NCI-H1092 (cell line): ENCODE results near the gene SPRYD4.
A peak's percentile ranks its signal among the peaks of the same experiment; 100 is the strongest.
"Not testable (repeated sequence)": the region's sequence is repeated elsewhere in the genome, so short reads cannot be mapped to it uniquely, and the experiment has no call there.

Experiments used
- DNase-seq: peaks from one replicate; lab custom pipeline; 2025; lab: John Stamatoyannopoulos, UW

Gene SPRYD4

DNA sequence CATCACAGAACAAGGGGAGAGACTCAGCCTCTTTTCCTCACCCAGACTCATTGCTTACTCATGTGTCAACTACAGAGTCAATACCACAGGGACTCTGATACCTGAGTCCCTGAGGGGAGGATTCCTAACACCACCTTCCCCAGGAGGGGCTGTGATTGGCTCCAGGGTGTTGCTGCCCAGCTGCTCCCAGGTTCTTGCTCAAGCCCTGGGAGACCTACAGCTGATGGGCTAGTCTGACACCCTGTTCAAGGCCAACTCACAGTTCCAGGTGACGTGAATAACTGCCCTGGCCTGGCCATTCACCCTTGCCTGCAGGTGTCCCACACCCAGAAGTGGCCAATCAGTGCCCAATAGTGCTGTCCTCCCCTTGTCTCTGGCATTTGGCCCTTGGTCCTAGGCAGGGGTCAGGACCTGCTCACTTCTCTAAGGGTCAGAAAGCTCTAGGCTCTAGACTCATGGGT lies 8.6 kb downstream of the SPRYD4 start:
- no peak for DNase-seq

GRCh38 chr12:56477521-56478225 lies 9.3 kb downstream of the SPRYD4 start:
- DNase-seq: no peak

GRCh38 chr12:56479625-56480024 lies 11.2 kb downstream of the SPRYD4 start:
- no peak for DNase-seq

DNA sequence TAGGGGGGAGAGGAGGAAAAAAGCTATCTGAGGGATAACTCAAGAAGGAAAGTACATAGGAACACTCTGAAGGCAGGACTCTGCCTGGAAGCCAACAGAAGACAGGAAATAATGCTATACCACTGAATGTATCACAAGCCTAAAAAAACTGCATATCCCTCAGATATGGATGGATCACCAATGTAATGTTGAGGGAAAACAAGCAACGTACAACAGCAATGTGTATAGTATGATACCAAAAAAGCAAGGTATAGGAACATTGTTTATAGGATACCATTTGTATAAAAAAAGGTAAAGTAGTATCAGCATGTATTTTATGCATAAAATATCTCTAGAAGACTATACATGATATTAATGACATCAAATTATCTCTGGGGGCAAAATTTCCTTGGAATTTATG lies 16.2 kb downstream of the SPRYD4 start:
- DNase-seq: no peak

DNA sequence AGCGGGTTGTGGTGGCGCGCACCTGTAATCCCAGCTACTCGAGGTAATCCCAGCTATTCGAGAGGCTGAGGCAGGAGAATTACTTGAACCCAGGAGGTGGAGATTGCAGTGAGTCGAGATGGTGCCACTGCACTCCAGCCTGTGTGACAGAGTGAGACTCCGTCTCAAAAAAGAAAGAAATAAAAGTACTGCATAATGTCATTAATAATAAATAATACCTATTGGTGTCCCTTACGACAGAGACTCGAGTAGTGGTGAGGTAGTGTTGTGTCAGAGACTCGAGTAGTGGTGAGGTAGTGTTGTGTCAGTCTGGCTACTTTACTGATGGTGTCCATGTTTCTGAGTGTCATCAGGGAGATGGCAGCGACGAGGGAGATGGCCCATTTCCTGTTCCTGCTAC lies 18.3 kb downstream of the SPRYD4 start:
- no peak for DNase-seq

DNA sequence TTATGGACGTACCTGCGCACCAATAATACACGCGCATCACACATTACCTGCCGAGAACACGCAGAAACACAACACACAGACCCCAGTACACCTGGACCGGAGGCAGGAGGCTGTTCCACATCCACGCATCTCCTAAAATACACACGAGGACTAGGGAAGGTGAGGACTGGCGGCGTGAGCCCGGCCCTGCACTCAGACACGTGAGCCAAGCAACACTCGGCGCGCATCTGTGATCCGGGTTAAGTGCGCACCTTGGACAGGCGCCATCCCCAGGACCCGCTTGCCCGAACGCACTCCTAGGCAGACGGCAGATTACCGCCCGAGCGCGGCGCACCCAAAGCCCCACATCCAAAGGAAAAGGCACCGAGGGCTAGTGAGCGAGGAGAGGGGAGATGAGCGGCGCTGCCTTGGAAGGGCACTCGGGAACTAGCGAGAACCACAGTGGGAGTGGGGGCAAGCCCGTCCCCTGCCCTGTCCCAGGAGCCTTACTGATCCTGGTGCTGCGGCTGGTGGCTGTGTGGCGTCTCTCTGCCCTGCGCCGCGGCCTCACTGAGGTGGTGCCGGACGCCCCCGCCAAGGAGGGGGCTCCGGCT lies 19.2 kb downstream of the SPRYD4 start:
- no peak for DNase-seq

DNA sequence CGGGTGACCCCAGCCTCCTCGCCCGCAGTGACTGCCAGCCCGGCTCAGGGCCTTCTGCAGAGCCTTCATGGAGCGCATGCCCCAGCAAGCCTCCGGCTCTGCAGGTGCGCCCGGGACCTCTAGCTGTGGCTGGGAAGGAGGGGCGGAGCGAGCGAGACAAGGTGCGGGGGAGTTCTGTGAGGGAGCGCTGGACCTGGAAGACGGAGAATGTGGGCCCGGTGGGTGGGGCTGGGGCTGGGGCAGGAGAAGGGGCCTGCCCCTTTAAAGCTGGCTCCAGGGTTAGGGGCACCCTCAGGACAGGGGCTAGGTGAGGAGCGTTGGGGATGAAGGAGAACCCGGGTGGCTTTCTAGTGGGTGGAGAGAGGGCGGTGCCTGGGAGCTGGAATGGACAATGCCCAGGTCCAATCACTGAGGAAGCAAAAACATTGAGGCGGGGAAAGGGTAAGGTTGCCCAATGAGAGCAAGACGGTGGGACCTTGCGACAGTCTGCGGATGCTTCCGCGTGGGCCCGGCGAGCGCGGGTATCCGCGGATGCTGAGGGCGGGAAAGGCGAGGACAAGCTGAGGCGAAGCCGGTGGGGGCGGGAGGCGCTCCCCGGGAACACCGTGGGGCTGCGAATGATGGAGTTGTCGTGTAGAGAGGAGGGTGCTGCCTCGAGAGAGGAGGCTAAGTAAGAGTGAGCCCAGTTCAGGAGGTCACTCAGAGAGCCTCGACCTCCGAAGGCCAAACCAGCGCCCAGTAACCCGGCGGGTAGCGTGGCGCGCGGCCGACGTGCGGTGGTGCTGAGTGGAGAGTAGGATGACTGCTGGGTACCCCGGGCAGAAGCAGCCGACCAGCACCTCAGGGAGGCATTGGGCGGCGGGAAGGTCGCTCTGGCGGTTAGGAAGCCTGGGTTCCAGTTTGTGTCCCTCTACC lies 19.9 kb downstream of the SPRYD4 start, which contains the start of gene GLS2:
TSS of gene GLS2 (minus strand) at position 121 of the 915 bp plus-strand sequence. CDS start at position 78, 43 bp downstream.
- peak; percentile 24 for DNase-seq

DNA sequence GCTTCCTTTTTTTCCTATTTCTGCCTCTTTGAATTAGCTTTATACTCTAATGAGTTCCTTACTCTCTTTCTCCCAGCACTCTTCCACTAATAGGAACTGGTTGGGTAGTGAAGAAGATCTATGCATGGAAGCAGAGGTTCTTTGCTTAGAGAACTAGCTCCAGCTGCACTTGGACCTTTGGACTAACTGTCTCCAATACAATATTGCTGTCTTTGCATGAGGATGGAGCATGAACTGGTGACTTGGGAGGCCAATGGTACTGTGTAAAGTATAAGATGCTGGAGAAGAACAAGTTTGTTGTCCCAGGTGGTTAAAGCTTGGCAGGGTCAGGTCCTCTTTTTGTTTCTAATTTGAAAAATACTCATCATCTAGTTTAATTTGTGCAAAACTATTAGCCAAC lies 22.0 kb downstream of the SPRYD4 start:
- DNase-seq: no peak

- DNase-seq: not testable (repeated sequence)
Measured at GRCh38 chr12:56493409-56494105, 25.2 kb downstream of the SPRYD4 start.

GRCh38 chr12:56494106-56494415 lies 25.7 kb downstream of the SPRYD4 start:
- not testable (repeated sequence) for DNase-seq

GRCh38 chr12:56494481-56494880 lies 26.1 kb downstream of the SPRYD4 start:
- not testable (repeated sequence) for DNase-seq

DNA sequence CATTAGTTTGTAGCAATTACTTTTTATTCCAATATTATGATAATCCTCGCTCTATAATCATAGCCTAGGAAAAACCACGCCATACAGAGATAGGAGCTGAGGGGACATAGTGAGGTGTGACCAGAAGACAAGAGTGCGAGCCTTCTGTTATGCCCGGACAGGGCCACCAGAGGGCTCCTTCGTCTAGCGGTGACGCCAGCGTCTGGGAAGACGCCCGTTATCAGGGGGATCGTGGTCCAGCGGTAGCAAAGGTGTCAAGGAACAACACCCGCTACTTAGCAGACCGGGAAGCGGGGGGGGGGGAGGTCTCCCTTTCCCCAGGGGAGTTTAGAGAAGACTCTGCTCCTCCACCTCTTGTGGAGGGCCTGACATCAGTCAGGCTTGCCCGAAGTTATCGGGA lies 28.3 kb downstream of the SPRYD4 start:
- not testable (repeated sequence) for DNase-seq

DNA sequence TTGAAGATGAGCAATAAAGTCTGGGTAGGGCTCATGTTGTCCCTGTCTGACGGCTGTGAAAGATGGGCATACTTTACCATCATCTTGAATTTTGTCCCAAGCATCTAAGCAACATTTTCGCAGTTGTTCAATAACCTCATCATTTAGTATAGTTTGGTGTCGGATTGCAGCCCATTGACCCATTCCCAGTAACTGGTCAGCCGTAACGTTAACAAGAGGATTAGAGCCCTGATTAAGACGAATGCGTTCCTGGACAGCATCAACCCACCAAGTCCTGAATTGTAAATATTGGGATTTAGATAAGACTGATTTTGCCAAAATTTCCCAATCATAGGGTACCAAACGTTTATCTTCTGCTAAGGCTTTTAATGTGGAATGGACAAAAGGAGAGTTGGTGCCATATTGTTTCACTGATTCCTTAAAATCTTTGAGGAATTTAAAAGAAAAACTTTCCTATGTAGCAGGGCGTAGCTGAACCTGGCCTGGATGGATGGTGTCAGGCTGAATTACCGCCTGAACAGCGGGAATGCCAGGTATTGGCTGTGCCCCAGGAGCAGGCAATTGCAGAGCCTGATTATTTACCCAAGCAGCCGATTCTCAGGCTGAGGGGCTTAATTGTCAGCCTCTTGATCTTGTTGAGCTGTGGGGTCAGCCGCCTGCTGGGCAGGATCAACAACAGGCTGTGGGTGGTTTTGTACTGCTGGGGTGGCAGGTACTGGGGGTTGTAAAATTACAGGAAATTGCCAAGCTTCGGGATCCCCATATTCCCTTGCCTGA lies 29.9 kb downstream of the SPRYD4 start:
- peak; percentile 61 for DNase-seq

GRCh38 chr12:56499452-56499851 lies 31.1 kb downstream of the SPRYD4 start:
- not testable (repeated sequence) for DNase-seq

DNA sequence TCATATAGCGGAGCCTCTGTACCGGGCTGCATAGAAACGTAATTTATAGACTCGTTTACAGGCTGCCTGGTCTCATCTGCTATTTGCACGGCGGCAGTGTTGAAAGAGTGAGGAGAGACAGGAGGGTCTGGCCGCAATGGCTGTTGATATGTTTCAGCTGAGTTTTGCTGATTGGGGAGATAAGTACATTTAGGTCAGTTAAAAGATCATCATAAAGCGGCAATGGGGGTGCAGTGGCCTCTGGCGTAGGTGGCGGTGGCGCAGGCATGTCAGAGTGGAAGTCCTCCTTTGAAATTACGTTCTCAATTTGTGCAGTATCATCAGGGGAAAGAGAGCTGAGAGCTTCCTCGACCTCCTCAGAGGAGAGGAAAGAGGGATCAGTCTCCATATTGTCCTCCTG lies 31.5 kb downstream of the SPRYD4 start:
- DNase-seq: not testable (repeated sequence)

DNA sequence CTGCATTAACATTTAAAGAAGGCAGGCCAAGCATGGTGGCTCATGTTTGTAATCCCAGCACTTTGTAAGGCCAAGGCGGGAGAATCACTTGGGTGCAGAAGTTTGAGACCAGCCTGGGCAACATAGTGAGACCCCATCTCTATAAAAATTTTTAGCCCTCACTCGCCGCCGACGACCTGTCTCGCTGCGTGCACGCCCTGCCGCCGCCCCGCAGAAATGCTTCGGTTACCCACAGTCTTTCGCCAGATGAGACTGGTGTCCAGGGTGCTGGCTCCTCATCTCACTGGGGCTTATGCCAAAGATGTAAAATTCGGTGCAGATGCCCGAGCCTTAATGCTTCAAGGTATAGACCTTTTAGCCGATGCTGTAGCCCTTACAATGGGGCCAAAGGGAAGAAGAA lies 42.4 kb downstream of the SPRYD4 start:
- no peak for DNase-seq

- not testable (repeated sequence) for DNase-seq
Measured at GRCh38 chr12:56514014-56514318, 45.6 kb downstream of the SPRYD4 start.

GRCh38 chr12:56517854-56518253 lies 49.5 kb downstream of the SPRYD4 start:
- no peak for DNase-seq

DNA sequence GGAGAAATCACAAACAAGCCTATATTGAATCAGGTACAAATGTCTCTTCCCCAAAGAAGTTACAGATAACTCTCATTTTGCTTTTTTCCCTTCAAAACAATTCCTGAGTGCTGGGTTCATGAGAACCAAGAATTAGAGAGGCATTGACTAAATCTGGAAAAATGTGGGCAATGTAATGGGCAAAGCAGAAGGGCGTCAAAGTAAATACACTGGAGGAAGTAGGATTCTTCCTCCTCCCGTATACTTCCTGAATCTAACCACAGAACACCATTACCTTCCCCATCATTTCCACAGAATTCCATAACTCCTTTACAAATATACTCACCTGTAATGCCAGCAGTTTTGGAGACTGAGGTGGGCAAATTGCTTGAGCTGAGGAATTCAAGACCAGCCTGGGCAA lies 50.2 kb downstream of the SPRYD4 start:
- no peak for DNase-seq

- DNase-seq: no peak
Measured at GRCh38 chr12:56520048-56520447, 51.7 kb downstream of the SPRYD4 start.

DNA sequence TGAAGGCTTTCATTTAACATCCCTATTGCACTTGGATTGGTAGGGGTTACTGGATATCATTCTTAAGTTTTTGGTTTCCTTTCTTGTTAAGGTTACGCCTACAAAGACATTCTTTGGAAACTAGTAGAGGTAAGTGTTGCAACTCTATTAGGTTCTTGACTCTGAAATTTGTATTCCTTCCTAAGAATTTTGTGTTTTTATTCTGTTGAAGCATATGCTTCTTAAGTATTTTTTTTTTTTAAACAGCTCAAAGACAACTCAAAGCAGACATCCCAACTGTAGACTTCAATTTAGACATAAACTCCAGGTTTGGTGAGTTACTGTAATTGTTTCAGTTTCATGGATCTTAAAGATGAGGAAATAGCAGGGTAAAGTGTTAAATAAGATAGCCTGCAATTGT lies 52.1 kb downstream of the SPRYD4 start:
- DNase-seq: no peak

DNA sequence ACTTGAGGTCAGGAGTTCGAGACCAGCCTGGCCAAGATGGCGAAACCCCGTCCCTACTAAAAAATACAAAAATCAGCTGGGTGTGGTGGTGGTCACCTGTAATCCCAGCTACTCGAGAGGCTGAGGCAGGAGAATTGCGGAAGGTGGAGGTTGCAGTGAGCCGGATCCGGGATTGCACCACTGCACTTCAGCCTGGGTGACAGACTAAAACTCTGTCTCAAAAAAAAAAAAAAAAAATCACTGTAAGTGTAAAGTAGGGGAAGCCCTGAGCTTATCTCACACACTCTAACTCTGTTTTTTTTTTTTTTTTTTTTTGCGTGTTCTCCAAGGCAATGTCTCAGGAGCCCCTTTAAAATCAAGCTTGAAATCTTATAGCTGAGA lies 52.8 kb downstream of the SPRYD4 start:
- DNase-seq: no peak
